K562 (cell line): ENCODE results near the gene PCDH8. TPM values are rescaled to one million over a fixed set of nuclear protein-coding genes. Genes with fewer than 3 reads are reported as not detected.

ENCODE experiments used
- ATAC-seq: fragments of 200-7000 bp; cut with Tn5 transposase; 3 replicates; pipeline ENCODE4 v1.9.1; 2020; ENCODE audit warnings: moderate library complexity
- BruUV-seq: library from RNA; stranded (reverse); fragments of 400-500 nt; replicated peaks from 2 replicates; lab custom pipeline; 2021; lab: Mats Ljungman, UMichigan
- CTCF ChIA-PET: fragments of 300-600 bp; formaldehyde crosslinking; extraction: SDS; loops from one replicate; lab custom pipeline; 2021; ENCODE audit warnings: low intra/inter-chr PET ratio; lab: Yijun Ruan, JAX
- POLR2A ChIA-PET: fragments of 300-600, 350-650 bp; sonication (Branson Sonifier 250); formaldehyde crosslinking; extraction: SDS; loops from one replicate; lab custom pipeline; 2021; ENCODE audit warnings: antibody characterized with exemption, inconsistent platforms; lab: Yijun Ruan, JAX
- DNase-seq, 4 experiments: peaks; one replicate each; pipeline versions ENCODE4 v3.0.0 to v3.0.0-alpha.2; 2011 to 2018; ENCODE audit warnings: low spot score in 3 of 4, mixed read lengths in 3 of 4; ENCODE audit errors: extremely low read depth in 1 of 4
- FAIRE-seq: peaks from 2 replicates; lab custom pipeline; 2011; peaks lifted over from hg19 to GRCh38; lab: Jason Lieb, UNC
- H2AFZ ChIP-seq: 2 replicates; pipeline ENCODE4 v1.6.0; 2011; ENCODE audit warnings: low read depth, low read length, control low read depth, inconsistent platforms
- H3K27ac ChIP-seq: fragments of 200-600 bp; 3 replicates; pipeline ENCODE4 v1.8.0; 2011; ENCODE audit warnings: low read depth, mild to moderate bottlenecking, control low read depth, inconsistent platforms, low read length, moderate library complexity, mixed read lengths; ENCODE audit errors: extremely low read depth
- H3K27me3 ChIP-seq, 2 experiments: fragments of 300-600 bp in 1 of 2; 2 replicates in 1 of 2; 3 replicates in 1 of 2; pipeline versions ENCODE4 v1.6.0 to v1.8.0; 2011; ENCODE audit warnings: inconsistent platforms in 2 of 2, low read length in 2 of 2, mild to moderate bottlenecking in 1 of 2, mixed read lengths in 1 of 2, moderate library complexity in 1 of 2; ENCODE audit not compliant: control insufficient read depth in 2 of 2, insufficient read depth in 2 of 2
- H3K36me3 ChIP-seq: fragments of 300-600 bp; 3 replicates; pipeline ENCODE4 v1.8.0; 2011; ENCODE audit warnings: mild to moderate bottlenecking, low read length, inconsistent platforms; ENCODE audit not compliant: control insufficient read depth, insufficient read depth
- H3K4me1 ChIP-seq, 2 experiments: fragments of 200-600 bp in 1 of 2; replicated peaks in 1 of 2; 2 replicates in 1 of 2; 3 replicates in 1 of 2; pipeline versions ENCODE4 v1.5.1 to v1.8.0; 2011; ENCODE audit warnings: inconsistent platforms in 2 of 2, low read length in 2 of 2, mild to moderate bottlenecking in 1 of 2, mixed read lengths in 1 of 2, moderate library complexity in 1 of 2; ENCODE audit not compliant: control insufficient read depth in 2 of 2, insufficient read depth in 2 of 2
- H3K4me2 ChIP-seq: 2 replicates; pipeline ENCODE4 v1.6.1; 2011; ENCODE audit warnings: low read length, control low read depth, inconsistent platforms, mixed read lengths; ENCODE audit not compliant: insufficient read depth
- H3K4me3 ChIP-seq: fragments of 200-600 bp; sonication (generic), shearing (Covaris generic); 2 replicates; pipeline ENCODE4 v1.5.1; 2016; ENCODE audit warnings: control low read depth, inconsistent platforms
- H3K79me2 ChIP-seq: fragments of 200-600 bp; 3 replicates; pipeline ENCODE4 v1.8.0; 2011; ENCODE audit warnings: low read length, inconsistent platforms; ENCODE audit not compliant: control insufficient read depth, insufficient read depth
- H3K9ac ChIP-seq, 2 experiments: 2 replicates each; pipeline versions ENCODE4 v1.6.0 to v1.6.1; 2011; ENCODE audit warnings: low read depth in 2 of 2, low read length in 2 of 2, control low read depth in 1 of 2, inconsistent platforms in 1 of 2, mild to moderate bottlenecking in 1 of 2, mixed read lengths in 1 of 2; ENCODE audit not compliant: insufficient read depth in 1 of 2
- H3K9me1 ChIP-seq: one replicate; pipeline ENCODE4 v1.6.0; 2011; ENCODE audit warnings: inconsistent platforms, mild to moderate bottlenecking, low read length, moderate library complexity; ENCODE audit not compliant: control insufficient read depth, insufficient read depth
- H3K9me3 ChIP-seq: replicated peaks from 2 replicates; pipeline ENCODE4 v1.5.1; 2011; ENCODE audit warnings: low read depth, low read length, inconsistent platforms; ENCODE audit not compliant: control insufficient read depth, insufficient read depth
- H4K20me1 ChIP-seq: replicated peaks from 2 replicates; pipeline ENCODE4 v1.6.1; 2011; ENCODE audit warnings: low read length, inconsistent platforms, mixed read lengths; ENCODE audit not compliant: control insufficient read depth, insufficient read depth
- ATF3 ChIP-seq, 2 experiments: fragments of 450-650 bp in 1 of 2; sonication (generic) in 1 of 2; formaldehyde crosslinking in 1 of 2; IDR thresholded peaks in 1 of 2; conservative IDR thresholded peaks in 1 of 2; 2 replicates each; pipeline versions ENCODE4 v1.6.1 to v1.8.1; 2016 to 2023; ENCODE audit warnings: mild to moderate bottlenecking in 2 of 2, moderate library complexity in 2 of 2, inconsistent platforms in 1 of 2, missing genetic modification reagents in 1 of 2
- CREM ChIP-seq: IDR thresholded peaks from 2 replicates; pipeline ENCODE4 v1.6.1; 2014; ENCODE audit warnings: antibody characterized with exemption, low read depth
- CTCF ChIP-seq, 3 experiments: IDR thresholded peaks in 2 of 3; conservative IDR thresholded peaks in 1 of 3; 2 replicates each; pipeline ENCODE4 v1.5.1; 2011 to 2012; ENCODE audit warnings: low read length in 3 of 3, mild to moderate bottlenecking in 3 of 3, control low read depth in 2 of 3, improper control_type of control experiment in 1 of 3, inconsistent platforms in 1 of 3, low read depth in 1 of 3, mixed read lengths in 1 of 3, moderate library complexity in 1 of 3; ENCODE audit not compliant: insufficient read depth in 2 of 3
- CXXC5 ChIP-seq: fragments of 250-450 bp; sonication (Bioruptor Pico); IDR thresholded peaks from 2 replicates; pipeline ENCODE4 v1.8.0; 2022; ENCODE audit warnings: inconsistent platforms, mild to moderate bottlenecking, moderate library complexity
- IRF9 ChIP-seq: fragments of 450-650 bp; IDR thresholded peaks from 2 replicates; pipeline ENCODE4 v1.6.1; 2016; ENCODE audit warnings: missing biosample characterization, missing genetic modification characterization
- NR2C2 ChIP-seq, 2 experiments: fragments of 200-800 bp in 1 of 2; sonication (Bioruptor generic) in 1 of 2; sonication (generic) in 1 of 2; formaldehyde crosslinking in 1 of 2; IDR thresholded peaks; 2 replicates each; pipeline versions ENCODE4 v1.6.1 to v1.8.0; 2016 to 2022; ENCODE audit warnings: mild to moderate bottlenecking in 1 of 2, missing compliant biosample characterization in 1 of 2, missing genetic modification characterization in 1 of 2, missing genetic modification reagents in 1 of 2
- SMARCE1 ChIP-seq: fragments of 450-650 bp; IDR thresholded peaks from 2 replicates; pipeline ENCODE4 v1.7.1; 2016; ENCODE audit warnings: mild to moderate bottlenecking
- U2AF2 ChIP-seq: fragments of 200-400 bp; formaldehyde crosslinking; optimal IDR thresholded peaks from 2 replicates; pipeline ENCODE3; 2017; ENCODE audit warnings: low read depth, mild to moderate bottlenecking, low read length
- ZBTB17 ChIP-seq: fragments of 450-650 bp; formaldehyde crosslinking; IDR thresholded peaks from 2 replicates; pipeline ENCODE4 v1.4.0; 2020; ENCODE audit warnings: mild to moderate bottlenecking
- ZNF239 ChIP-seq: fragments of 250-450 bp; sonication (Bioruptor Pico); IDR thresholded peaks from 2 replicates; pipeline ENCODE4 v1.4.0; 2020; ENCODE audit warnings: mild to moderate bottlenecking
- WGBS: fragments of 100-300 bp; shearing (Covaris generic); methylation state at CpG from one replicate; pipeline ENCODE4 v1.1.6; 2016; ENCODE audit warnings: low coverage, mixed read lengths; ENCODE audit not compliant: insufficient coverage; ENCODE audit errors: missing lambda C conversion rate; 5-methylcytosine and 5-hydroxymethylcytosine counted together
- in situ Hi-C: fragments of 300-500 bp; cut with MboI; formaldehyde crosslinking; loops from 4 replicates; pipeline ENCODE4 v1.15.0; 2018; ENCODE audit warnings: inconsistent platforms, mixed read lengths
- intact Hi-C: fragments of 100-400 bp; cut with micrococcal nuclease; formaldehyde crosslinking; loops from 2 replicates; pipeline ENCODE4 v1.14.2; 2022
- polyA plus RNA-seq, 8 experiments: library from polyadenylated mRNA; depleted of rRNA in 4 of 8; stranded (reverse) in 5 of 8; unstranded in 3 of 8; fragments of >200 nt; fragmentation: Nextera tagmentation in 2 of 8; fragmentation: Illumina TruSeq in 1 of 8; extraction: Ambion mirVana in 2 of 8; extraction: Trizol in 1 of 8; gene quantifications; 2 replicates each; pipeline versions ENCODE4 v1.2.1 to v1.2.3, GENCODE V29; 2011 to 2014; ENCODE audit warnings: inconsistent platforms in 1 of 8, missing spikeins in 1 of 8
- total RNA-seq, 7 experiments: library from RNA; depleted of rRNA in 6 of 7; stranded (reverse); fragments of >200 nt in 6 of 7; fragmentation: Illumina TruSeq in 2 of 7; extraction: Trizol in 2 of 7; gene quantifications; 2 replicates each; pipeline versions ENCODE4 v1.2.1 to v1.2.3, GENCODE V29; 2011 to 2021; ENCODE audit warnings: low replicate concordance in 1 of 7

PCDH8 gene
- total and polyA plus RNA-seq, 9 of the 15 experiments (the other 6 are each of a cell fraction or from before 2014, with no cell fraction given), result not detected

- in situ Hi-C loops, result no loop called here
- H3K4me1 ChIP-seq, result peaks cover 0 to under 1% of the 10 kb centered on the region in 2 experiments; a peak in 1 of 5 replicates
- CTCF ChIA-PET, result interaction anchor here (0.8 kb wide), 1 partner anchor 341 kb away, joined by 3 read pairs; no protein-coding TSS in a partner anchor
- POLR2A ChIA-PET, result no interaction called here
- no peaks in the 10 kb centered on the region for H4K20me1 ChIP-seq
- no peak overlapping the region for H3K4me2 ChIP-seq
- 1% methylated on average over 5 of the region's 5 CpGs for WGBS
- H3K9ac ChIP-seq, result no peak overlapping the region
- H2AFZ ChIP-seq, result no peak overlapping the region
- no peaks in the 10 kb centered on the region for H3K9me1 ChIP-seq
- no TSS peak for BruUV-seq
- TF ChIP-seq IRF9 (tag) (no peak), U2AF2 (no peak), SMARCE1 (no peak), ZNF239 (CRISPR knock-in tag) (no peak)
- TF ChIP-seq, all 486 proteins: peak for 0
- ATAC-seq (no peak), DNase-seq (no peak), FAIRE-seq (no peak)
- no peaks in the 10 kb centered on the region for H3K9me3 ChIP-seq
- H3K4me3 ChIP-seq, result no peak overlapping the region
- no peak overlapping the region for H3K27ac ChIP-seq
- intact Hi-C loops, result no loop called here
- H3K36me3 ChIP-seq, result no peaks in the 10 kb centered on the region
- no peaks in the 10 kb centered on the region for H3K27me3 ChIP-seq
- no peaks in the 10 kb centered on the region for H3K79me2 ChIP-seq
Observed at GRCh38 chr13:52810011-52810410, 38.4 kb downstream of the PCDH8 start.

GRCh38 chr13:52809310-52809769 is 39.1 kb downstream of the PCDH8 start:
- Histone ChIP-seq H3K9me1 (no peaks in the 10 kb centered on the region), H3K36me3 (no peaks in the 10 kb centered on the region), H3K9me3 (no peaks in the 10 kb centered on the region), H3K27ac (no peak overlapping the region), H3K27me3 (no peaks in the 10 kb centered on the region; a peak in 1 of 5 replicates), H3K9ac (no peak overlapping the region), H4K20me1 (no peaks in the 10 kb centered on the region), H3K4me2 (no peak overlapping the region; the same call in 1 of the 2 replicates), H3K79me2 (no peaks in the 10 kb centered on the region), H3K4me3 (no peak overlapping the region), H3K4me1 (no peaks in the 10 kb centered on the region), H2AFZ (no peak overlapping the region)
- CTCF ChIA-PET, result interaction anchor here (1.5 kb wide), 1 partner anchor 144 kb away, joined by 12 read pairs; no protein-coding TSS in a partner anchor
- FAIRE-seq (peak; percentile 93), DNase-seq (peak; percentile 82 to 87 (median 84)), ATAC-seq (peak; percentile 94)
- in situ Hi-C loops (loop anchor here (10.0 kb wide), 1 partner anchor 195 kb away; no protein-coding TSS in a partner anchor), intact Hi-C loops (loop anchor here (1.0 to 2.0 kb wide), 2 partner anchors 145 to 200 kb away; no protein-coding TSS in a partner anchor)
- no TSS peak for BruUV-seq
- WGBS, result 0% methylated on average over 3 of the region's 3 CpGs
- POLR2A ChIA-PET, result interaction anchor here (0.8 kb wide), 1 partner anchor 100 kb away, joined by 3 read pairs; no protein-coding TSS in a partner anchor
- TF ChIP-seq CXXC5 (CRISPR knock-in tag), result peak; percentile 48
- 0 out of 2 replicates have a peak, but pooled peaks have one; percentile 55 for TF ChIP-seq ATF3 (IDR thresholded peaks at IDR 0.05)
- no peak for TF ChIP-seq ATF3 (CRISPR knock-in tag; conservative IDR thresholded peaks at IDR 0.05)
- TF ChIP-seq NR2C2 (CRISPR knock-in tag; IDR thresholded peaks at IDR 0.05), result 0 out of 2 replicates have a peak, but pooled peaks have one; percentile 25
- peak; percentile 90 for TF ChIP-seq NR2C2 (tag; IDR thresholded peaks at IDR 0.05)
- TF ChIP-seq ZBTB17 (CRISPR knock-in tag), result no peak
- 0 out of 2 replicates have a peak, but pooled peaks have one; percentile 34 for TF ChIP-seq CREM
- TF ChIP-seq CTCF (IDR thresholded peaks at IDR 0.05 in 2 of 3, conservative IDR thresholded peaks at IDR 0.05 in 1 of 3; ENCODE audit: insufficient read depth in 2 of 3, low read depth in 1 of 3, low read length in 3 of 3), result peak; percentile 68 to 75 (median 74)
